ENCODE data around the gene KRT83.

KRT83 gene

DNA sequence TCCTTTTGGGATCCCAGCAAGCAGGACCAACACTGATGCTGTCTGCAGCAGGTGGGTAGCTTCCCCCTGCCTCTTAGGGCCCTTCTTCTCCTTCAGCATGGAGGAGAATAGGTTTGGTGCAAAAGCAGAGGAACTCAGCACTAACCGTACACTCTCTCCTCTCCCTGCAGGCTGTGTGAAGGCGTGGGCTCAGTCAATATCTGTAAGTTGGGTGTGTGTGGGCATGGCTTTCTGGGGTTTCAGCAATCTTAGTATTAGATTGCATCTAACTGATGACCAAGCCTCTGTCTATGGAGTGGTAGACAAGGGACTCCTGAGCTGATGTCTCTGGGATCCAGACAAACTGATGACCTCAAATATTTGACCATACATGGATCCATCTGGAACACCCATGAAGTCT is 31.8 kb upstream of the KRT83 start:
- no peak overlapping the region for H3K27ac ChIP-seq
- no peak for TF ChIP-seq CTCF (IDR thresholded peaks at IDR 0.05)
- H3K36me3 ChIP-seq, result no peaks in the 10 kb centered on the region
- H3K9me3 ChIP-seq, result no peaks in the 10 kb centered on the region
- no peaks in the 10 kb centered on the region for H3K4me1 ChIP-seq (ENCODE audit: control insufficient read depth in 1 of 2, insufficient read depth in 1 of 2, low read depth in 1 of 2, low read length in 1 of 2)
- H3K4me3 ChIP-seq (ENCODE audit: low read depth in 1 of 2, low read length in 1 of 2), result no peak overlapping the region
- peaks cover 32% of the 10 kb centered on the region for H3K27me3 ChIP-seq

GRCh38 chr12:52351196-52352059 is 30.2 kb upstream of the KRT83 start:
- Histone ChIP-seq H3K27me3 (peaks cover 27% of the 10 kb centered on the region), H3K36me3 (no peaks in the 10 kb centered on the region), H3K4me1 (ENCODE audit: control insufficient read depth in 1 of 2, insufficient read depth in 1 of 2, low read depth in 1 of 2, low read length in 1 of 2) (no peaks in the 10 kb centered on the region), H3K9me3 (no peaks in the 10 kb centered on the region), H3K4me3 (ENCODE audit: low read depth in 1 of 2, low read length in 1 of 2) (no peak overlapping the region), H3K27ac (no peak overlapping the region)
- TF ChIP-seq CTCF (IDR thresholded peaks at IDR 0.05), result no peak

DNA sequence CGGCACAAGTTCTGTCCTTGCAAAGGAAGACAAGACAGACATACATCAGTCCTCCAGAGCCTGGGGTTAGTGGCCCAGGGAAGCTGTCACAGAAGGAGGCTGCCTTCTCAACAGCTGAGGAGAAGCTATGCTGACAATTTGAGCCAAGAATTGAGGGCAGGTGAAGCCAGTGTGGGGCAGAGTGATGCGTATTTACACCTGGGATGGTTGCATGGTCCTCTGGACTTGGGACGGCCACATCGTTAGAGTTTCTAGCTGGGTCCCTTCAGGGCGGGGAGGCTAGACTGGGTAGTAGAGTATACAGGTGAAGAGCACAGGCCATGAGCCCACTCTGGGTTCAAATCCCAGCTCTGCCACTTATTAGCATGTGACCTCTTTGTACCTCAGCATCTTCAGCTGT is 29.6 kb upstream of the KRT83 start:
- H3K4me3 ChIP-seq (ENCODE audit: low read depth in 1 of 2, low read length in 1 of 2), result no peak overlapping the region
- no peaks in the 10 kb centered on the region for H3K9me3 ChIP-seq
- no peaks in the 10 kb centered on the region for H3K36me3 ChIP-seq
- no peak for TF ChIP-seq CTCF (IDR thresholded peaks at IDR 0.05)
- H3K27me3 ChIP-seq, result peaks cover 27% of the 10 kb centered on the region
- H3K27ac ChIP-seq, result no peak overlapping the region
- no peaks in the 10 kb centered on the region for H3K4me1 ChIP-seq (ENCODE audit: control insufficient read depth in 1 of 2, insufficient read depth in 1 of 2, low read depth in 1 of 2, low read length in 1 of 2)

DNA sequence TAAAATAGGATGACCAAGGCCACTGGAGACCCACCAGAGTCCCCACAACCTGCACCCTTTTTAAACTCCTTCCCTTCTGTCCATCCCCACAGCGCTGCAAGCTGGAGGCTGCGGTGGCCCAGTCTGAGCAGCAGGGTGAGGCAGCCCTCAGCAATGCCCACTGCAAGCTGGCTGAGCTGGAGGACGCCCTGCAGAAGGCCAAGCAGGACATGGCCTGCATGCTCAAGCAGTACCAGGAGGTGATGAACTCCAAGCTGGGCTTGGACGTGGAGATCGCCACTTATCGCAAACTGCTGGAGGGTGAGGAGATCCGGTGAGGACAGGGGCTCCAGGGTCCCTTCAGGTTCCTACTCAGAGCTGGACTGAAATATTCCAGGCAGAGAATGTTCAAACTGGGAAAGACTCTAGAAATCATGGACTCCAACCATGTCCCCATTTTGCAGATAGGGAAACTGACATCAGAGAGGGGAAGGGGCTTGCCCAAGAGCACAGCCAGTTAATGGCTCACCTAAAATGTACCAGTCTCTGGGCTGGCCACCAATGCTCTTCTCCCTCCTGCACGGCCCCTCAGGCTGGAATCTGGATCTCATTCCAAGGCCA is 28.9 kb upstream of the KRT83 start:
- peaks cover 27% of the 10 kb centered on the region for H3K27me3 ChIP-seq
- no peaks in the 10 kb centered on the region for H3K9me3 ChIP-seq
- H3K27ac ChIP-seq, result no peak overlapping the region
- no peaks in the 10 kb centered on the region for H3K36me3 ChIP-seq
- no peak for TF ChIP-seq CTCF (IDR thresholded peaks at IDR 0.05)
- H3K4me1 ChIP-seq (ENCODE audit: control insufficient read depth in 1 of 2, insufficient read depth in 1 of 2, low read depth in 1 of 2, low read length in 1 of 2), result no peaks in the 10 kb centered on the region
- no peak overlapping the region for H3K4me3 ChIP-seq (ENCODE audit: low read depth in 1 of 2, low read length in 1 of 2)

DNA sequence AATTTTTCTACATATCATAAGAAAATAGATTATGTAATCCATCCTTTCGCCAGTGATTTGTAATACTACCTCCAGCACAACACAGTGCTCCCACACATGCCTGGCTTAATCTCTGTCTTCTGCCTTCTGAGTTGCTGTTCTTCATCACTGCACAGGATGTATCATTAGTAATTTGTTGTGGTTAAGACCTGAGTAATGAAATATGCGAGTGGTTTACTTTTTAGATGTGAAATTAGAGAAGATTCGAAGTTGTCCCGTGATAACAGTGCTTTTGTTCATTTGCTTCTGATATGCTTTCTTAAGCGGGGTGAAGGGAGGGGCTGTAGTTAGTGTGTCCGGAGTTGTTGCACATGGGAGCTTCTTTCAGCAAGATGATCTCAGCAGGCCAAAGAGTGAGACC is 28.0 kb upstream of the KRT83 start:
- no peaks in the 10 kb centered on the region for H3K4me1 ChIP-seq (ENCODE audit: control insufficient read depth in 1 of 2, insufficient read depth in 1 of 2, low read depth in 1 of 2, low read length in 1 of 2)
- no peak overlapping the region for H3K27ac ChIP-seq
- no peak for TF ChIP-seq CTCF (IDR thresholded peaks at IDR 0.05)
- no peak overlapping the region for H3K4me3 ChIP-seq (ENCODE audit: low read depth in 1 of 2, low read length in 1 of 2)
- no peaks in the 10 kb centered on the region for H3K36me3 ChIP-seq
- peaks cover 27% of the 10 kb centered on the region for H3K27me3 ChIP-seq
- no peaks in the 10 kb centered on the region for H3K9me3 ChIP-seq

All from neutrophil (primary cell).